Nucleus accumbens (tissue), 56 donors: ENCODE data around the gene PTPRN2.

Experiments
- DNase-seq, 56 donors: peaks; one replicate each; lab custom pipeline; 2025; lab: John Stamatoyannopoulos, UW

Gene PTPRN2

DNA sequence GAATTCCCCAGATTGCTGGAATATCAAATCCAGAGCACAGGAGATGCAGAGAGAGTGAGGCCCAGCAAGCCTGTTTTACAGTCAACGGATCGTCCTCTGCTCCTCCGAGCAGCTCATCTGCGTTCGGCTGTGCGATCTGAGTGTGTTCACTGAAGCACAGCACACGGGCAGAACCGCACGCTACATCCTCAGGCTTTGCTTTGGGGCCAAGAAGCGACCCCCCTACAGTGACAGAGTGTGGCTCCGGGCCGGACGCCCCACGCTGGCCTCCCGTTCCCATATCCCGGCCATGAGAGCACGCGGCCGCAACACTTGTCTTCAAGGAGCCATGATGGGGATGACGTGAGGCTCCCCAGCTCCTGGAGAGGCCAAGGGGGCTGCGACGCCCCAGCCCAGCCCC, 819.4 kb downstream of the PTPRN2 start:
- no peak for DNase-seq

DNA sequence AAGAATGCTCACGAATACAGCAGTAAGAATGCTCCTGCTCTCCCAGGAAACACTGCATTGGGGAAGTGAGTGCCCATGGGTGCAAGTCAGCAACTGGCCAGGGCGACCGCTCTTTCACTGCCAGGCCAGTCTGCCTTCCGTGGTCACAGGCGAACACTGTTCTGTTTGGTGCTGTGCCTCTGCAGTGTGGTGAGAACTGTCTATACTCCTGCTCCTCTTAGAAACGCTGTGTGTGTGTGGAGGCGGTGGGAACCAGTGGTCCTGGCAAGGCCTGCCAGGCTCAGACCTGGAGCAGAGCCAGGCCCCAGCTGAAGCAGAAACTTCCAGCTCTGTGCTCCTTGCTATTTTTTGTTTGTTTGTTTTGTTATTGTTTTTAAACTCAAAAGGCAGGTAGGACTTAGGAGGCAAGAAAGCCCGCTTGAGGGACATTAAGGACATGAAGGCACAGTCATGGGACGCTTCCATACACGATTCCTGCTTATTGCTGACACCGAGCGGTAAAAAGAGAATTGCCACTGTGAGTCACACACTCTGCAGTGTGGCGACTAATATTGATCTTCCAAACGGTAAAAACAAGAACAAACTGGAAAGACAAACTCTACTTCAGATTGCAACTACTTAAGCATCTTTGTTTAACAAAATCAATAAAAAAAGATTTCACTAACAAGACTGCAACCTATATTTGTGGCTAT, 820.0 kb downstream of the PTPRN2 start:
- DNase-seq: no peak

DNA sequence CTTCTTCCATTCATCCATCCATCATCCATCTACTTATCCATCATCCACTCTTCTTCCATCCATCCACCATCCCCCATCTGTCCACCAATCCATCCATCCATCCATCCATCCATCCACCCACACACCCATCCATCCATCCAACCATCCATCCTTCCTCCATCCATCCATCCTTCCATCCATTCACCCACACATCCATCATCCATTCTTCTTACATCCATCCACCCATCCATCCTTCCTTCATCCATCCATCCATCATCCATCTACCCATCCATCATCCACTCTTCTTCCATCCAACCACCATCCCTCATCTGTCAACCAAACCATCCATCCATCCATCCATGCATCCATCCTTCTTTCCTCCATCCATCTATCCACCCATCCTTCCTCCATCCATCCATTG, 821.5 kb downstream of the PTPRN2 start:
- no peak for DNase-seq

- DNase-seq: no peak
These were observed 822.6 kb downstream of the PTPRN2 start for GRCh38 chr7:157764946-157765537.

DNA sequence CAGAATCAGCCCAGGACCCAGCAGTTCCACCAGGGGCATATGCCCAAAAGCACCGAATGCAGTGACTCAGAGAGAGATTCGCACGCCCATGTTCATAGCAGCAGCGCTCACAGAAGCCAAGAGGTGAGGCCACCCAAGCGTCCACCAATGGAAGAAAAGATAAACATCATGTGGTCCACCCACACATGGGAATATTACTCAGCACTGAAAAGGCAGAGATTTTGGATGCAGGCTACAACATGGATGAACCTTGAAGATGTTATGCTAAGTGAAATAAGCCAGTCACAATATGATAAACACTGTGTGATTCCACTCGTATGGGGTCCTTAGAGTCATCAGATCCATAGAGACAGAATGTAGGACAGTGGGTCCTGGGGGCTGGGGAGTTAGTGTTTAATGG, 823.4 kb downstream of the PTPRN2 start:
- no peak for DNase-seq

GRCh38 chr7:157763279-157764000, 824.2 kb downstream of the PTPRN2 start:
- DNase-seq: no peak

DNA sequence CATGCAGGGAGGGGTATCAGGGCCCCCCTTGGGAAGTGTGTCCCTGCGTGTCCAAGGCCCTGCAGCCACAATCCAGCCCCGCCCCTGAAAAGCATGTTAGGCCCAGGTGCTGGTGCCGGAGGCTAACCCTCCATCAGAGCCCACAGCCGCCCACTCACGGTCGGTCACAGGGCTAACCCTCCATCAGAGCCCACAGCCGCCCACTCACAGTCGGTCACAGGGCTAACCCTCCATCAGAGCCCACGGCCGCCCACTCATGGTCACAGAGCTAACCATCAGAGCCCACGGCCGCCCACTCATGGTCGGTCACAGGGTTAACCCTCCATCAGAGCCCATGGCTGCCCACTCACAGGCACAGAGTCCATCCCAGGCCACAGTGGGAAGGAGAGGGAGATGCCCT, 824.8 kb downstream of the PTPRN2 start:
- no peak for DNase-seq

DNA sequence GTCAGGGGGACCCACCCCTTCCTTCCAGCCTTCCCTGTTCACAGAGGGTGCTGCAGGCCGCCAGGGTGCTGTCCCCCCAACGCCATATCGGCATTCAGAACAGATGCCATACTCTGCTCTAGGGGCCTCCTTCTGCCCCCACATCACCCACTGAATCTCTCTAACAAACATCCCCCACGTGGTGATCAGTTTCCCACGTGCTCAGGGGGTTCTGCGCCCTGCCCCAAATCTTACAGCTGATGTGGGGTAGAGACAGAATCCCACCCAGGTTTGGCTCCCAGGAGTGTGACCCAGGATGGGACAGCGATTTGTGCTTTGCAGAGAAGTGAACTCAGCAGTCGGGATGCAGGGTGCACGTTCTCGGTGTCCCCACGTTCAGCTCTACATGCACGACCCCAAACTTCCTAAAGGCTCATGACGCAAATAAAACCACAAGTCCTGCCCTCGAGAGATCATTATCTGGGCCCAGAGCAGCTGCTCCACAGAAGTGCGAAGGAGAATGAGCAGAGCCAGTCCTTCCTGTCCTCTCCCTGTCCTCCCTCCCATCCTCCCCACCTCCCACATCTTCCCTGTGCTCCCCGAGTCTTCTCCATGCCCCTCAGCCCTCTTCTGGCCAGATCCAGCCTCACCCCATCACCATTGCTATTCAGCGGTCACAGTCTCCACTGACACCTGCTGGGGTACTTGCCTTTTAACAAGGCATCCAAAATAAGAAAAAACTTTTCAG, 827.5 kb downstream of the PTPRN2 start:
- no peak for DNase-seq

DNA sequence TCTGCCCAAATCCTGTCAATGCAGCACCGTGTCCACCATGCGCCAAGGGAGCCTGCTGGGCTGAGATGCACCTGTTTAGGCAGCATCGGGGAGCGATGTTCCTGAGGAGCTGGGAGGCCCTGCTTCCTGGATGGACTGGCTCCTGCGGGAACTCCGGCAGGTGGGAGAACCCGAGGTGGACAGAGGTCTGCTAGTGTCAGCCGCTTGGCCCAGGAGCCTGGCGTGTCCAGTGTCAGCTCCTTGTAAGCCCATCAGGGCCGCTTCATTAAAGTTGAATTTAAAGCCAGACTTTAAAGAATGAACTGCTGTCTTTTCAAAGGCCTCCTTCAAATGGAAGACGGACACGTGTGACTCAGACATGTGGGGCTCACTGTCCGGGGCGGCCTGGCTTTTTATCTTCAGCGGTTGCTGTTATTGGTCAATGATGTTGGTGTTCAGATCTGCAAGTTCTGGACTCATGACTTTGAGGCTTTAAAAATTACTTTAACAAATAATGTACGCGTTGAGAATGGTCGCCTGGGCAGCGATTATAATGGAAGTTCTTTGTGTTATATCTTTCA, 828.3 kb downstream of the PTPRN2 start:
- no peak for DNase-seq

DNA sequence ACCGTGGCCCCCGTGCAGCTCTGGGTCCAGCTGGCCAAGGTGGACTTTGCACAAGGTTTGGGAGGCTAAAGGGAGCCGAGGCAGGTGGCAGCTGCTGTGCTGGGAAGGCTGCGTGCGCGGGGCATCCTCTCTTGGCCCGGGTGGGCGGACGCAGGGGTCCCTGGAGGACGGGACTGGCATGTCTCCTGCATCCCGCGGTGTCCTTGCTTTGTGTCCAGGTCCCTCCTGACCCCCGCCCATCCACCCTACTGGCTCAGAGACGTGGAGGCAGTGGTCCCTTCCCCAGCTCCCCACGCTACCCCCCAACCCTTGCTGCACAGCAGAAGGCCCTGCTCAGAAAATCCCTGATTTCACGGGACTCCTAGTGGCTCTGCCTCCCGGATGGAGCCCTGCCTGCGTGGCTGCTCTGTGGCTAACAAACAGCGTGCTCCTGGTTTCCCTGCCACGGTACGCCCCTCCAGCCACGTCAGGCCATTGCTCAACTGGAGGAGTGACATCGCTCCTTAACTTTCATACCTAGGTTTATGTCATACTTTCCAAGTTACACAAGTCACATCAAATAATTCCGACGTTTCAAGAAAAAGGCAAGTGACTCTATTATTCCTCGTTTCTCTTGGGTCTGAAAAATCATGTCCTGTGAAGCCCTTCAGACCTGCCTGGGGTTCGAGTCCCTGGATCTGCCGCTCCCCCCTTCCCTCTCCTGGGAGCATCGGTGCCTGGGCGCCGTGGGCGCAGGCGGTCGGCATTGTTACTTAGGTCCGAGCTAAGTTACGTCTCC, 829.0 kb downstream of the PTPRN2 start:
- no peak for DNase-seq

GRCh38 chr7:157757776-157758467, 829.7 kb downstream of the PTPRN2 start:
- no peak for DNase-seq

- DNase-seq: no peak
These were observed 830.4 kb downstream of the PTPRN2 start for GRCh38 chr7:157757211-157757610.

DNA sequence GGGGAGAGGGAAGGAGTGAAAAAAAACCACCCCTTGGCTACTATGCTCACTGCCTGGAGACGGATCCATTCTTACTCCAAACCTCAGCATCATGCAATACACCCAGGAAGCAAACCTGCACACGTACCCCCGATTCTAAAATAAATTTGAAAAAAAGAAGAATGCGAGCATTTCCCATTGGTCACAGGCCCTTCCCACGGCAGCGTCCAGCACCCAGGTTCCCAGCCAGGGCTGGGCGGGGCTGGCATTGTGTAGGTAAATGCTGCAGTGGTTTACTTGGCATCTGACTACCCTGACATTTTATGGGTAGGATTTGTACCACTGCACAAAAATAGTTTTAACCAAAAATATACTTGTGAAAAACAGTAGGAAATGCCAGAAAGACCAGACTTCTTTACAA, 831.9 kb downstream of the PTPRN2 start:
- no peak for DNase-seq

GRCh38 chr7:157754416-157754790, 833.2 kb downstream of the PTPRN2 start:
- no peak for DNase-seq

GRCh38 chr7:157753713-157754415, 833.8 kb downstream of the PTPRN2 start:
- no peak for DNase-seq

DNA sequence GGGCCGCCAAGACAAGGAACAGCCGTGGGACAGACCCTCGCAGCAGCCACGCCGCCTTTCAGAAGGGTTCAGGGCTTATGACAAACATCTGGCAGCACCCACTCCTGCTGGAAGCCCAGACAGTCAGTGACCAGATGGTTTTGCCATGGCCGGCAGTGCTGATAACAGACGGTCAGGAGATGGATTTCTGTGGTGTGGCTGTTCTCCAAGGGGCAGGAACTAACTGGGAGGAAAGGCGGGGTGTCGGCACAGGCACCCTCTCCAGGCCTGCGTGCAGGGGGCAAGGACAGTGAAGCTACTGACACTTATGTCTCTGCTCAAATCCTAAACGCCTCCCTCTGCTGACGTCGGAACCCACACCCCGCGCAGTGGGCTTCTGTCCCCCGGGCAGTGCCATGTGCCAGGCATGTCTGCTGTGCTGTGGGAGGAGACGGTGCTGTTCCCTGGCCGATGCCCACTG, 834.8 kb downstream of the PTPRN2 start:
- no peak for DNase-seq

DNA sequence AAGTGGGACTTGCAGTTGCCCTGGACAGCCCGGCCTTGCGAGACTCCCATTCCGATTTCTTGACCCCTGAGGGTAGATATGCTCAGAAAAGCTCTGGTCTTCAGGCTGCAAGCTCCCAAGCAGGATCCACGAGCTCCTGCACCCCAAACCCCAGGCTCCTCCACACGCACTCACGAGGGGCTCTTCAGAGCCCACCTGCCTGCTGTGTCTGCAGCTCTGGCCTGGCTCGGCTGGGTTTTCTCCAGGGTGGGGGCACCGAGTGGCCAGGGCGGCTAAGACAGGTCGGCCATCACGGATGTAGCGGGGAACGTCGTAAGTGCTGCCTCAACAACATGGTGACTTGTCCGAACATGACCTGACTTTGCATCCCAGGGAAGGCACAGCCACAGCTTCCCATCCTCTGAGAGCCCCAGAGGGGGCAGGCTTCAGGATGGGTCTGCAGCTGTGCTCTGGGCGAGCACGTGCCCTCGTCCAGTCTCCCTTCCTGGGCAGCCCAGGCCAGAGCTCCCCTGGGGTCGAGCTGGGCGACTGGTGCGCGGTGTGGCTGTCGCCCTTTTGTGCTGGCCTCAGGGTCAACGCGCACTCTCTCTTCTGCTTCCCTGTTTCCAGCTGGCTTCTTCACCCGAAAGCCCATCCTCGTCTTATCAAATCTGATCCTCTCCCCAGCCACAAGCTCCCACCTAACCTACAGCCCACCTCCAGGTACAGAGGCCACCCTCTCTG, 835.5 kb downstream of the PTPRN2 start:
- no peak for DNase-seq

- DNase-seq: peak in 26 of 56 donors; percentile 5 to 82 (median 38)
These were observed 836.2 kb downstream of the PTPRN2 start for GRCh38 chr7:157751406-157751805.
